Measurements from ENCODE around the gene YJEFN3.

DNA sequence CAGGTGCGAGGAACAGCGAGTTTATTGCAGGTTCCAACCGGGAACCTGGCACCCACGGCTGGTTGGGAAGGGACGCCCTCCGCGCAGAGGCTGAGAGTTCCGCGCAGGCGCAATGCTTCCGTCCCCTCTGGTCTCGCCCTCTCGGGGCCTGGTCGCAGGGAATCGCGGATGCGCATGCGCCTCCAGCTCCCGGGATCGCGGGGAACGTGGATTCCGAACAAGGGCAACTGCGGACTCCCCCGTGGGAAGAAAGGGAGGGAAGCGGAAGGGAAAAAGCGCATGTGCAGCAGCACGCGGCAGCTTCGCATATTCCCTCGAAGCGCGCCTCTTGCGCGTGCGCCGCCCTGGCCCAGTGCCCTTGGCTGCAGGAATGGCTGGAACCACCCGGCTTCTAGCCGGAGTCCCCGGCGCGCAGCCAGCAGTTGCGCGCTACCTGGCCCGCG is 14.5 kb upstream of the YJEFN3 start:
- TF ChIP-seq FOXA1 (IDR thresholded peaks at IDR 0.05) = no peak
- no peak for TF ChIP-seq LEF1 (IDR thresholded peaks at IDR 0.05; ENCODE audit: borderline replicate concordance)
- no peak for TF ChIP-seq ELF4 (IDR thresholded peaks at IDR 0.05)
- no peak for TF ChIP-seq SUZ12 (IDR thresholded peaks at IDR 0.05)
- TF ChIP-seq HDGF (IDR thresholded peaks at IDR 0.05; ENCODE audit: borderline replicate concordance) = no peak

All from HEK293T (cell line).